T-cell (primary cell): ENCODE results near the gene FAM177A1. TPM values are rescaled to one million over a fixed set of nuclear protein-coding genes. Genes with fewer than 3 reads are reported as not detected.

Experiments
- ATAC-seq, 4 experiments: fragments of 200-7000 bp in 3 of 4; fragments of 150-1000 bp in 1 of 4; cut with Tn5 transposase; replicated peaks in 1 of 4; 1 replicate in 3 of 4; 2 replicates in 1 of 4; pipeline ENCODE4 v1.10.0; 2021; ENCODE audit warnings: moderate library complexity in 3 of 4, mild to moderate bottlenecking in 2 of 4, moderate number of reproducible peaks in 1 of 4
- CTCF ChIA-PET, 2 donors: fragments of 300-600 bp; sonication (Branson Sonifier 250); formaldehyde crosslinking; loops; one replicate each; lab custom pipeline; 2022; ENCODE audit warnings: antibody characterized with exemption in 2 of 2; lab: Charles Lee
- POLR2A ChIA-PET, 2 donors: fragments of 300-600 bp; sonication (Branson Sonifier 250); formaldehyde crosslinking; loops; one replicate each; lab custom pipeline; 2022; ENCODE audit warnings: antibody characterized with exemption in 2 of 2; lab: Charles Lee
- DNase-seq, 35 experiments: peaks; one replicate each; pipeline versions ENCODE4 v3.0.0 to v3.0.0-alpha.2; 2013 to 2023
- H3K27ac ChIP-seq: one replicate; pipeline ENCODE4 v1.5.1; 2013; ENCODE audit warnings: low read length
- H3K27me3 ChIP-seq, 2 experiments: replicated peaks in 1 of 2; 1 replicate in 1 of 2; 2 replicates in 1 of 2; pipeline versions ENCODE4 v1.6.1 to v1.7.0; 2013; ENCODE audit warnings: low read length in 1 of 2, mixed read lengths in 1 of 2; ENCODE audit not compliant: control insufficient read depth in 2 of 2, insufficient read depth in 2 of 2; ENCODE audit errors: extremely low read depth in 1 of 2
- H3K36me3 ChIP-seq, 2 donors: 1 replicate in 1 of 2; 2 replicates in 1 of 2; pipeline versions ENCODE4 v1.6.1 to v1.7.0; 2013; ENCODE audit warnings: low read length in 1 of 2; ENCODE audit not compliant: control insufficient read depth in 2 of 2, insufficient read depth in 1 of 2; ENCODE audit errors: extremely low read depth in 1 of 2
- H3K4me1 ChIP-seq, 2 experiments: 1 replicate in 1 of 2; 2 replicates in 1 of 2; pipeline versions ENCODE4 v1.6.1 to v1.7.0; 2013; ENCODE audit warnings: low read length in 2 of 2, mixed read lengths in 1 of 2; ENCODE audit not compliant: insufficient read depth in 2 of 2, control insufficient read depth in 1 of 2; ENCODE audit errors: extremely low read depth in 1 of 2
- H3K4me3 ChIP-seq, 2 donors: 1 replicate in 1 of 2; 2 replicates in 1 of 2; pipeline versions ENCODE4 v1.5.1 to v1.7.0; 2013; ENCODE audit warnings: mild to moderate bottlenecking in 2 of 2, low read length in 1 of 2, moderate library complexity in 1 of 2; ENCODE audit not compliant: control insufficient read depth in 1 of 2; ENCODE audit errors: extremely low read depth in 1 of 2
- H3K9me3 ChIP-seq: 2 replicates; pipeline ENCODE4 v1.7.0; 2013
- H3K27ac Mint-ChIP-seq, 2 donors: one replicate each; pipeline ENCODE4 v1.8.0; 2020 to 2021; ENCODE audit warnings: mild to moderate bottlenecking in 2 of 2, mixed read lengths in 2 of 2
- H3K27me3 Mint-ChIP-seq, 2 donors: one replicate each; pipeline ENCODE4 v1.8.0; 2021 to 2022; ENCODE audit warnings: mixed read lengths in 2 of 2
- H3K36me3 Mint-ChIP-seq: one replicate; pipeline ENCODE4 v1.8.0; 2021; ENCODE audit warnings: mixed read lengths
- H3K4me1 Mint-ChIP-seq, 3 donors: one replicate each; pipeline ENCODE4 v1.8.0; 2020 to 2022; ENCODE audit warnings: mixed read lengths in 3 of 3, mild to moderate bottlenecking in 1 of 3
- H3K4me3 Mint-ChIP-seq, 3 donors: one replicate each; pipeline ENCODE4 v1.8.0; 2020 to 2022; ENCODE audit warnings: mild to moderate bottlenecking in 3 of 3, mixed read lengths in 3 of 3, moderate library complexity in 3 of 3
- H3K9me3 Mint-ChIP-seq, 3 donors: one replicate each; pipeline ENCODE4 v1.8.0; 2020 to 2022; ENCODE audit warnings: mixed read lengths in 3 of 3
- WGBS: methylation state at CpG from one replicate; pipeline ENCODE4 v1.1.5; 2013; ENCODE audit warnings: missing lambda C conversion rate; ENCODE audit not compliant: insufficient coverage; 5-methylcytosine and 5-hydroxymethylcytosine counted together
- total RNA-seq, 35 experiments: library from RNA in 6 of 35; stranded (reverse) in 6 of 35; fragments of 120-200 nt in 1 of 35; gene quantifications; one replicate each; pipeline versions ENCODE4 v1.2.1 to v1.2.4 and lab custom pipeline; 2013 to 2026

Gene FAM177A1
- total RNA-seq, 5 donors from 2014 or later (not counting 1 experiment from before 2014, with no cell fraction given): 35.7 to 141 (median 38.7) TPM

DNA sequence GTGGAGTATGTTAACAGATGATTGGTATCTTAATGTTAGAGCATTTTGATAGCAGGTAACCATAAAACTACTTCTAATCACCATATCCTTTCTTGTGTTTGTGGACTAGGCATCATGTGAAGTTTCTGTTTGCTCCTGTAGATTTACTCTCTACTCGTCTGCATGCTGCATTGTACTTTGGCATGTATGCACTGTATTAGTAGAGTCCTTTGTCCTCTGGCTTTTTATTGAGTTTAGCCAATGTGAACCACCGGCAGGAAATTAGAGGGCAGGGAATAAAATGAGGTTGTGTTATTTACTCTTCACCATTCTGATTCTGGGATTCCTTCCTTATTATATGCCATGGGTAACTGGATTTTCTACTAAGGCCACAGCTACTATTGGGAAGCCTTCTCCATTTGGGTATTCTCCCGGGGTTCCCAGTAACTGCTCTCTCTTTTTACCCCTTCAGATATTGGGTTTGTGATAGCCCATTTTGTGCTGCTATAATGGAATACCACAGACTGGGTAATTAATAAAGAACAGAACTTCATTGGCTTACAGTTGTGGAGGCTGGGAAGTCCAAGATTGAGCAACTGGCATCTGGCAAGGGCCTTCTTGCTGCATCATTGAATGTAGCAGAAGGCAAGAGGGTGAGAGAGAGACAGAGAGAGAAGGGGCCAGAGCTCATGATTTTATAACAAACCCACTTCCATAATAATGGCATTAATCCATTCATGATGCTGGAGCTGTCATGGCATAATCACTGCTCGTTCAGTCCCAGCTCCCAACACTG is 22.4 kb downstream of the FAM177A1 start:
- Mint-ChIP-seq H3K4me3 (no peak overlapping the region), H3K27me3 (no peaks in the 10 kb centered on the region), H3K9me3 (no peaks in the 10 kb centered on the region), H3K36me3 (peaks cover 43% of the 10 kb centered on the region), H3K27ac (no peak overlapping the region), H3K4me1 (peaks cover 0 to 2% (median 0%) of the 10 kb centered on the region in 3 donors)
- ChIA-PET POLR2A (no interaction called here), CTCF (no interaction called here)
- Histone ChIP-seq H3K27ac (no peak overlapping the region), H3K27me3 (no peaks in the 10 kb centered on the region), H3K9me3 (no peaks in the 10 kb centered on the region), H3K4me3 (no peak overlapping the region), H3K4me1 (no peaks in the 10 kb centered on the region), H3K36me3 (peaks cover 4 to 16% of the 10 kb centered on the region in 2 donors)
- no peak for DNase-seq
- no CpG with 5 or more reads among the region's 4 CpGs for WGBS
- ATAC-seq: no peak

DNA sequence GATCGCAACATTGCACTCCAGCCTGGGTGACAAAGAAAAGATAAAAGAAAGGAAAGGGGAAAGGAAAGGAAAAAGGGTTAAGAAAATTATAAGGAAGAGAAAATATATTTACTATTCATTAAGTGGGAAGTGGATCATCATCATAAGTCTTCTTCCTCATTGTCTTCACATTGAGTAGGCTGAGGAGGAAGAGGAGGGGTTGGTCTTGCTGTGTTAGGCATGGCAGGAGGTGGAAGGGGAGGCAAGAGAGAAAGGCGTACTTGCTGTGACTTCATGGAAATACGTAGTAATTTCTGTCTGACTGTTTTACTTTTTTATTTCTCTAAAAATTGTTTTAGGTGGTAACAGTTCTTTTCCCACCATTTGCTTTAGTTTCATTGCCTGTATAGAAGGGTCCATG is 26.2 kb downstream of the FAM177A1 start:
- no peak overlapping the region for H3K27ac ChIP-seq
- POLR2A ChIA-PET: interaction anchor here in 1 of 2 donors (0.6 kb wide), 1 partner anchor 21 kb away, joined by 3 read pairs; no protein-coding TSS in a partner anchor

DNA sequence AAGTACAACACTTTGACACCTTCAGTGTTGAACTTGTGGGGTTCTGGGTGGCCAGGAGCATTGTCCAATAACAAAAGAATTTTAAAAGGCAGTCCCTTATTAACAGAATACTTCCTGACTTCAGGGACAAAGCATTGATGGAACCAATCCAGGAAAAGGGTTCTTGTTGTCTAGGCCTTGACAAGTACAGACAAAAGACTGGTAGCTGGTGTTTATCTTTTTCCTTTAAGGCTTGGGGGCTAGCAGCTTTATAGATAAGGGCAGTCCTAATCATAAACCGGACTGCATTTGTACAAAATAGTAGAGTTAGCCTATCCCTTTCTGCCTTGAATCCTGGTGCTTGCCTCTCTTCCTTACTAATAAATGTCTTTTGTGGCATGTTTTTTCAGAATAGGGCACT is 27.4 kb downstream of the FAM177A1 start:
- POLR2A ChIA-PET: interaction anchor here in 1 of 2 donors (0.7 kb wide), 1 partner anchor 26 kb away, joined by 5 read pairs; no protein-coding TSS in a partner anchor
- CTCF ChIA-PET: no interaction called here
- no peak for DNase-seq
- no peak overlapping the region for H3K27ac Mint-ChIP-seq
- H3K27ac ChIP-seq: no peak overlapping the region
- no peak overlapping the region for H3K4me3 Mint-ChIP-seq
- H3K4me3 ChIP-seq: no peak overlapping the region
- no CpG with 5 or more reads among the region's 1 CpG for WGBS
- H3K4me1 ChIP-seq: no peaks in the 10 kb centered on the region
- H3K27me3 ChIP-seq: no peaks in the 10 kb centered on the region
- no peaks in the 10 kb centered on the region for H3K9me3 Mint-ChIP-seq
- no peaks in the 10 kb centered on the region for H3K9me3 ChIP-seq
- no peak for ATAC-seq
- H3K36me3 Mint-ChIP-seq: peaks cover 48% of the 10 kb centered on the region
- no peaks in the 10 kb centered on the region for H3K27me3 Mint-ChIP-seq
- no peaks in the 10 kb centered on the region for H3K4me1 Mint-ChIP-seq
- peaks cover 4 to 20% of the 10 kb centered on the region in 2 donors for H3K36me3 ChIP-seq

More for the DNA sequence above, 26.2 kb downstream of the FAM177A1 start:
- WGBS: 100% methylated on average over 2 of the region's 3 CpGs
- peaks cover 0 to 2% (median 0%) of the 10 kb centered on the region in 3 donors for H3K4me1 Mint-ChIP-seq
- Histone ChIP-seq H3K9me3 (no peaks in the 10 kb centered on the region), H3K27me3 (no peaks in the 10 kb centered on the region), H3K4me3 (no peak overlapping the region), H3K4me1 (no peaks in the 10 kb centered on the region), H3K36me3 (peaks cover 4 to 17% of the 10 kb centered on the region in 2 donors)
- no peaks in the 10 kb centered on the region for H3K27me3 Mint-ChIP-seq
- CTCF ChIA-PET: interaction anchor here in 1 of 2 donors (0.6 kb wide), 1 partner anchor 285 kb away, joined by 3 read pairs; no protein-coding TSS in a partner anchor
- H3K27ac Mint-ChIP-seq: no peak overlapping the region
- H3K4me3 Mint-ChIP-seq: no peak overlapping the region
- DNase-seq: no peak
- peaks cover 53% of the 10 kb centered on the region for H3K36me3 Mint-ChIP-seq
- no peaks in the 10 kb centered on the region for H3K9me3 Mint-ChIP-seq
- ATAC-seq: no peak

DNA sequence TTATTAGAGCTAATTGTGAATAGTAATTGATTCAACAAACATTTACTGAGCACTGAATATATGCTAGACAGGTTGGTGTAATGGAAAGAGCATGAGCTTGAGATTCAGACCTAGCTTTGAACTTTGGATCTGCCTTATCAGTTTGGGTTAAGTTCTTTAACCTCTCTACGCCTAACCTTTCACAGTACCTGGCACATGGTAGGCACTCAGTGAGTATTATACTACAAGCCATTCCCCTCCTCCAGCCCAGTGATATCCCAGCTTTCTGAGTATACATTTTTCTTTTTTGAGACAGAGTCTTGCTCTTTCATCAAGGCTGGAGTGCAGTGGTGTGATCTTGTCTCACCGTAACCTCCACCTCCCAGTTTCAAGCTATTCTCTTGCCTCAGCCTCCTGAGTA is 32.0 kb downstream of the FAM177A1 start:
- ATAC-seq: no peak
- Mint-ChIP-seq H3K4me3 (no peak overlapping the region), H3K27me3 (no peaks in the 10 kb centered on the region), H3K27ac (no peak overlapping the region), H3K9me3 (no peaks in the 10 kb centered on the region), H3K36me3 (peaks cover 36% of the 10 kb centered on the region), H3K4me1 (no peaks in the 10 kb centered on the region)
- DNase-seq: no peak
- 100% methylated on average over 1 of the region's 2 CpGs for WGBS
- H3K27ac ChIP-seq: no peak overlapping the region
- no peaks in the 10 kb centered on the region for H3K4me1 ChIP-seq
- POLR2A ChIA-PET: interaction anchor here in 1 of 2 donors (0.8 to 0.9 kb wide), 2 partner anchors 13 to 227 kb away, joined by 3 read pairs; no protein-coding TSS in a partner anchor
- H3K9me3 ChIP-seq: no peaks in the 10 kb centered on the region
- peaks cover 0 to 31% of the 10 kb centered on the region in 2 donors for H3K36me3 ChIP-seq
- CTCF ChIA-PET: interaction anchor here in 1 of 2 donors (0.5 kb wide), 1 partner anchor 227 kb away, joined by 7 read pairs; no protein-coding TSS in a partner anchor
- no peaks in the 10 kb centered on the region for H3K27me3 ChIP-seq
- no peak overlapping the region for H3K4me3 ChIP-seq

DNA sequence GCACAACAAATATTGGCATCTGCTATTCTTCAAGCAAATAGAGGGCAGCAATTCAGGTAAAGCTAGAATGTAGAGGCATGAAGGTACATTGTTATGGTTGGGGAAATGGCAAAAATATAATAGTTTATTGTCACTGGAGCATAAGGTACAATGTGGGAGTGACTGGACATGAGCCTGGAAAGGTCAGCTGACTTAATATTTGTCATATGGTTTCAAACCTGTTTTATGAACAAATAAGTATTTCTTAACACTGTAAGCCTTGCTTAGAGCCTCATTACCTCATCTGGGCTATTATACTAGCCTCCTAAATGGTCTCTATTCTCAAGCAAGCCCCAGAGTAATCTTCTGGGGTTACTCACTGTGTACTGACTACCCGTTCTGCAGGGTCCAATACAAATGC is 33.7 kb downstream of the FAM177A1 start:
- Mint-ChIP-seq H3K4me3 (no peak overlapping the region), H3K27me3 (no peaks in the 10 kb centered on the region), H3K9me3 (no peaks in the 10 kb centered on the region), H3K4me1 (no peaks in the 10 kb centered on the region), H3K36me3 (peaks cover 40% of the 10 kb centered on the region), H3K27ac (peak overlapping the region in 1 of 2 donors; percentile 28)
- DNase-seq (no peak), ATAC-seq (no peak)
- CTCF ChIA-PET: interaction anchor here in 1 of 2 donors (0.6 kb wide), 1 partner anchor 402 kb away, joined by 3 read pairs; no protein-coding TSS in a partner anchor
- no peak overlapping the region for H3K4me3 ChIP-seq
- H3K27me3 ChIP-seq: no peaks in the 10 kb centered on the region
- WGBS: no CpG with 5 or more reads among the region's 1 CpG
- H3K9me3 ChIP-seq: no peaks in the 10 kb centered on the region
- H3K4me1 ChIP-seq: no peaks in the 10 kb centered on the region
- POLR2A ChIA-PET: interaction anchor here in 1 of 2 donors (0.6 kb wide), 1 partner anchor 14 kb away, joined by 3 read pairs; no protein-coding TSS in a partner anchor
- peaks cover 7 to 37% of the 10 kb centered on the region in 2 donors for H3K36me3 ChIP-seq
- H3K27ac ChIP-seq: no peak overlapping the region

DNA sequence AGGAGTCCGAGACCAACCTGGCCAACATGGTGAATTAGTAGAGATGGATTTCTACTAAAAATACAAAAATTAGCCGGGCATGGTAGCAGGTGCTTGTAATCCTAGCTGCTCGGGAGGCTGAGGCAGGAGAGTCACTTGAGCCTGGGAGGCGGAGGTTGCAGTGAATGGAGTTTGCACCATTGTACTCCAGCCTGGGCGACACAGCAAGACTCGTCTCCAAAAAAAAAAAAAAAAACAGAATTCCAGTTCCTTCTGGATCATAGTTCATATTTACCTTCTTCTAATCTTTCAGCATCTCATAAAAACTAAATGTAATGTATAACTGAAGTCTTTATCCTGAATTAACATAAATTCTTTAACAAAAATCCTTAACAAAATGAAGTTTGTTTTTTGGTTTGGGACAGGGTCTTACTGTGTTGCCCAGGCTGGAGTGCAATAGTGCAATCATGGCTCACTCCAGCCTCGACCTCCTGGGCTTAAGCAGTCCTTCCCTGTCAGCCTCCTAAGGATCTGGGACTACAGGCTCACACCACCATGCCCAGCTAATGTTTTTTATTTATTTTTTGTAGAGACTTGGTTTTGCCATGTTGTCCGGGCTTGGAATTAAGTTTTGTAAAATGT is 37.6 kb downstream of the FAM177A1 start:
- H3K36me3 Mint-ChIP-seq: peaks cover 42% of the 10 kb centered on the region

More for the DNA sequence above, 37.6 kb downstream of the FAM177A1 start:
- Histone ChIP-seq H3K27ac (no peak overlapping the region), H3K27me3 (no peaks in the 10 kb centered on the region), H3K4me3 (no peak overlapping the region), H3K36me3 (peaks cover 7 to 60% of the 10 kb centered on the region in 2 donors), H3K4me1 (no peaks in the 10 kb centered on the region), H3K9me3 (no peaks in the 10 kb centered on the region)
- Mint-ChIP-seq H3K27me3 (no peaks in the 10 kb centered on the region), H3K4me3 (no peak overlapping the region), H3K27ac (peak overlapping the region in 1 of 2 donors; percentile 27), H3K4me1 (no peaks in the 10 kb centered on the region), H3K9me3 (no peaks in the 10 kb centered on the region)
- DNase-seq (no peak), ATAC-seq (no peak)
- ChIA-PET POLR2A (interaction anchor here in 1 of 2 donors (0.8 kb wide), 1 partner anchor 17 kb away, joined by 5 read pairs; no protein-coding TSS in a partner anchor), CTCF (interaction anchor here (0.7 kb wide), 2 partner anchors 9 to 779 kb away, joined by 5 read pairs; no protein-coding TSS in a partner anchor)
- 100% methylated on average over 1 of the region's 8 CpGs for WGBS
